Thoracic aorta (tissue), 2 donors: ENCODE measurements around the gene CCT6B. TPM values are rescaled to one million over a fixed set of nuclear protein-coding genes. Genes with fewer than 3 reads are reported as not detected.

ENCODE experiments used
- ATAC-seq: fragments of 150-250 bp; one replicate; pipeline ENCODE4 v1.8.0; 2017; ENCODE audit warnings: low read depth; ENCODE audit not compliant: insufficient number of reproducible peaks, low FRiP score
- DNase-seq: peaks from one replicate; pipeline ENCODE4 v3.0.0-alpha.2; 2020; ENCODE audit warnings: low spot score
- H3K27ac ChIP-seq, 2 donors: fragments of 200-600 bp; sonication (generic); 1 replicate in 1 of 2; 2 replicates in 1 of 2; pipeline ENCODE4 v1.5.1; 2016; ENCODE audit warnings: mild to moderate bottlenecking in 2 of 2, moderate library complexity in 2 of 2
- H3K27me3 ChIP-seq: fragments of 200-600 bp; sonication (generic); replicated peaks from 2 replicates; pipeline ENCODE4 v1.6.0; 2016; ENCODE audit warnings: mild to moderate bottlenecking; ENCODE audit not compliant: insufficient read depth
- H3K36me3 ChIP-seq: fragments of 200-600 bp; sonication (generic); one replicate; pipeline ENCODE4 v1.5.1; 2016
- H3K4me1 ChIP-seq, 2 donors: fragments of 200-600 bp; sonication (generic); 1 replicate in 1 of 2; 2 replicates in 1 of 2; pipeline versions ENCODE4 v1.5.1 to v1.6.0; 2016; ENCODE audit warnings: low read depth in 2 of 2, mild to moderate bottlenecking in 1 of 2; ENCODE audit not compliant: control insufficient read depth in 1 of 2
- H3K4me3 ChIP-seq: fragments of 200-600 bp; sonication (generic); 2 replicates; pipeline ENCODE4 v1.5.1; 2016; ENCODE audit warnings: mild to moderate bottlenecking
- H3K9me3 ChIP-seq: fragments of 200-600 bp; sonication (generic); 2 replicates; pipeline ENCODE4 v1.5.1; 2016
- CTCF ChIP-seq: fragments of 200-600 bp; sonication (generic); IDR thresholded peaks from one replicate; pipeline ENCODE4 v1.5.1; 2019; ENCODE audit warnings: antibody characterized with exemption
- total RNA-seq, 2 donors: library from RNA; depleted of rRNA; stranded (reverse); fragments of >200 nt; gene quantifications; one replicate each; pipeline versions ENCODE4 v1.1.0 to v1.2.3, GENCODE V29; 2016

Gene CCT6B
- total RNA-seq, 2 donors from 2014 or later = 1.1 to 4.9 TPM

- no peaks in the 10 kb centered on the region for H3K9me3 ChIP-seq
- H3K36me3 ChIP-seq = peaks cover 52% of the 10 kb centered on the region
- H3K27ac ChIP-seq = no peak overlapping the region
- no peak for DNase-seq
- H3K27me3 ChIP-seq = no peaks in the 10 kb centered on the region
- no peak for ATAC-seq
- no peaks in the 10 kb centered on the region for H3K4me1 ChIP-seq
- no peak overlapping the region for H3K4me3 ChIP-seq
- TF ChIP-seq CTCF = no peak
These were observed 28.2 kb upstream of the CCT6B start for GRCh38 chr17:34989473-34989872.

GRCh38 chr17:34988644-34989043, 27.4 kb upstream of the CCT6B start:
- Histone ChIP-seq H3K27ac (no peak overlapping the region), H3K36me3 (peaks cover 44% of the 10 kb centered on the region), H3K4me3 (no peak overlapping the region), H3K27me3 (no peaks in the 10 kb centered on the region), H3K9me3 (no peaks in the 10 kb centered on the region), H3K4me1 (peaks cover 0 to under 1% of the 10 kb centered on the region in 2 donors)
- ATAC-seq (no peak), DNase-seq (no peak)
- TF ChIP-seq CTCF = no peak

- no peak overlapping the region for H3K4me3 ChIP-seq
- peaks cover 33% of the 10 kb centered on the region for H3K36me3 ChIP-seq
- H3K9me3 ChIP-seq = no peaks in the 10 kb centered on the region
- no peaks in the 10 kb centered on the region for H3K27me3 ChIP-seq
- no peak for TF ChIP-seq CTCF
- peaks cover 0 to 14% of the 10 kb centered on the region in 2 donors for H3K4me1 ChIP-seq
- no peak for ATAC-seq
- DNase-seq = no peak
- no peak overlapping the region for H3K27ac ChIP-seq
These were observed 26.0 kb upstream of the CCT6B start for GRCh38 chr17:34987232-34987631.

GRCh38 chr17:34981538-34982241, 20.4 kb upstream of the CCT6B start:
- no peak for DNase-seq
- ATAC-seq = no peak
- TF ChIP-seq CTCF = no peak
- Histone ChIP-seq H3K4me3 (peak overlapping the region; percentile 96), H3K27ac (peak overlapping the region; percentile 97 to 98), H3K36me3 (no peaks in the 10 kb centered on the region), H3K9me3 (no peaks in the 10 kb centered on the region), H3K4me1 (peaks cover 5 to 33% of the 10 kb centered on the region in 2 donors), H3K27me3 (no peaks in the 10 kb centered on the region)

GRCh38 chr17:34980681-34981537, 19.6 kb upstream of the CCT6B start:
- Histone ChIP-seq H3K9me3 (no peaks in the 10 kb centered on the region), H3K27me3 (no peaks in the 10 kb centered on the region), H3K4me3 (peak overlapping the region; percentile 96), H3K36me3 (no peaks in the 10 kb centered on the region), H3K4me1 (peaks cover 5 to 33% of the 10 kb centered on the region in 2 donors), H3K27ac (peak overlapping the region; percentile 97 to 98)
- TF ChIP-seq CTCF = peak; percentile 31
- DNase-seq (peak; percentile 9), ATAC-seq (peak; percentile 75)
